ENCODE measurements around the gene SLX9.

DNA sequence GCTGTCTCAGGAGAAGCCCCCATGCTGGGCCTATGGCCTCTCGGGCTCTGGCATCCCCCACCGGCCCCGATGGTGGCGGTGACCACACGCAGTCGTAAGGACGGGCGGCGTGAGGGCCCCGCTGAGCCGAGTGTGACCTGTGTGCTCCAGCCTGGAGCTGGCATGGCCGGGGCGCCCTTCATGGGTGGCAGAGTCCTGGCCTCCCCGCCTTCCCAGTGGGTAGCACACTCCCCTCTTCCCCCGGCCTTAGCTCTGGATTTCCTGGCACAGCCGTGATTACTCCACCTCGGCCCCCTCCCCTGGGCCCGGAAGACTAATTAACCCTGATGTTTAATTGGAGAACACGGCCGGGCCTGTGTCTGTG is 44.6 kb downstream of the SLX9 start:
- TF ChIP-seq, protein P1, sequence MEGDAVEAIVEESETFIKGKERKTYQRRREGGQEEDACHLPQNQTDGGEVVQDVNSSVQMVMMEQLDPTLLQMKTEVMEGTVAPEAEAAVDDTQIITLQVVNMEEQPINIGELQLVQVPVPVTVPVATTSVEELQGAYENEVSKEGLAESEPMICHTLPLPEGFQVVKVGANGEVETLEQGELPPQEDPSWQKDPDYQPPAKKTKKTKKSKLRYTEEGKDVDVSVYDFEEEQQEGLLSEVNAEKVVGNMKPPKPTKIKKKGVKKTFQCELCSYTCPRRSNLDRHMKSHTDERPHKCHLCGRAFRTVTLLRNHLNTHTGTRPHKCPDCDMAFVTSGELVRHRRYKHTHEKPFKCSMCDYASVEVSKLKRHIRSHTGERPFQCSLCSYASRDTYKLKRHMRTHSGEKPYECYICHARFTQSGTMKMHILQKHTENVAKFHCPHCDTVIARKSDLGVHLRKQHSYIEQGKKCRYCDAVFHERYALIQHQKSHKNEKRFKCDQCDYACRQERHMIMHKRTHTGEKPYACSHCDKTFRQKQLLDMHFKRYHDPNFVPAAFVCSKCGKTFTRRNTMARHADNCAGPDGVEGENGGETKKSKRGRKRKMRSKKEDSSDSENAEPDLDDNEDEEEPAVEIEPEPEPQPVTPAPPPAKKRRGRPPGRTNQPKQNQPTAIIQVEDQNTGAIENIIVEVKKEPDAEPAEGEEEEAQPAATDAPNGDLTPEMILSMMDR (IDR thresholded peaks at IDR 0.05; ENCODE audit: insufficient read depth, low read depth, low read length) = no peak
- TF ChIP-seq EZH2 (IDR thresholded peaks at IDR 0.05; ENCODE audit: insufficient read depth, low read length) = no peak

All from astrocyte (in vitro differentiated cells and primary cell).